SK-N-DZ (cell line): ENCODE results near the gene ZDHHC4.
A peak's percentile ranks its signal among the peaks of the same experiment; 100 is the strongest.
"Not testable (repeated sequence)": the region's sequence is repeated elsewhere in the genome, so short reads cannot be mapped to it uniquely, and the experiment has no call there.

Source experiments
- DNase-seq: peaks from one replicate; pipeline ENCODE4 v3.0.0-alpha.2; 2015; ENCODE audit warnings: low spot score

The ZDHHC4 gene

GRCh38 chr7:6559896-6560295 is 17.4 kb upstream of the ZDHHC4 start:
- DNase-seq: no peak

- no peak for DNase-seq
Measured at GRCh38 chr7:6562106-6562505, 15.1 kb upstream of the ZDHHC4 start.

DNA sequence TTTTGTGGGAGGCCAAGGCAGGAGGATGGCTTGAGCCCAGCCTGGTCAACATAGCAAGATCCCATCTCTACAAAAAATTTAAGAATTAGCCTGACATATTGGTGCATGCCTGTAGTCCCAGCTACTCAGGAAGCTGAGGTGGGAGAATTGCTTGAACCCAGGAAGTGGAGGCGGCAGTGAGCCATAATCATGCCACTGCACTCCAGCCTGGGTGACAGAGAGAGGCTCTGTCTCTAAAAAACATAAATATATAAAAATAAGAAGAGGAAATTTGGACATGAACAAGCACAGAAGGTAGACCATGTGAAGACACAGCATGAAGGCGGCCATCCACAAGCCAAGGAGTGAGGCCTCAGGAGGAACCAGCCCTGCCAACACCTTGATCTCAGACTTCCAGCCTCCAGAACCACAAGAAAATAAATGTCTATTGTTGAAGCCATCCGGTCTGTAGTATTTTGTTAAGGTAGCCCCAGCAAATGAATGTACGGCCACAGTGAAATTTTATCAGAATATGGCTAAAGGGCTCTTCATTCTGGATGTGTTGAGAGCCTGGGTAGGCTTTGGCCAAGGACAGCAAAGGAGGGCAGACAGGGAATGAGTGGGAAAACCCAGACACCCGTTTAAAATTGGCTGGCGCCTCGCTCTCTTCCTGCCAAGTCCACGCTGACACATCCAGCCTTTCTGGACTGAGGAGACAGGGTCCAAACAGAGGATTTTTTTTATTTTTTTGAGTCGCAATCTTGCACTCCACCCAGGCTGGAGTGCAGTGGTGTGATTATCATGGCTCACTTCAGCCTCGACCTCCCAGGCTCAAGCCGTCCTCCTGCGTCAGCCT is 13.1 kb upstream of the ZDHHC4 start:
- no peak for DNase-seq

DNA sequence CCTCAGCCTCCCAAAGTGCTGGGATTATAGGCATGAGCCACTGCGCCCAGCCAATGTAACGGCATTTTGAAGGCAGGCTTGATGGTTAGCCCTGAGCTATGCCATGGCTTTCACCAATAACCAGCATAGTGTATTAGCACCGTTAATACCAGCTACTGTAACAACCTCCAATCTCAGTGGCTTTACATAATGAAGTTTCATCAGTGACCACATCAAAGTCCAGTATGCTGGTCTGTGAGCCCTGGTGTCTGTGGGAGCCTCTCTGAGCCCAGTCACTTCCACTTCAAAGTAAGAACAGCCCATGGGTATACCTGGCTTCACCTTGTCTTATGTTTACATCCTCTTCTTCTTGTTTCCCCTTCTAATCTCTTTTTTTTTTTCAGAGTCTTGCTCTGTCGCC is 11.6 kb upstream of the ZDHHC4 start:
- no peak for DNase-seq

DNA sequence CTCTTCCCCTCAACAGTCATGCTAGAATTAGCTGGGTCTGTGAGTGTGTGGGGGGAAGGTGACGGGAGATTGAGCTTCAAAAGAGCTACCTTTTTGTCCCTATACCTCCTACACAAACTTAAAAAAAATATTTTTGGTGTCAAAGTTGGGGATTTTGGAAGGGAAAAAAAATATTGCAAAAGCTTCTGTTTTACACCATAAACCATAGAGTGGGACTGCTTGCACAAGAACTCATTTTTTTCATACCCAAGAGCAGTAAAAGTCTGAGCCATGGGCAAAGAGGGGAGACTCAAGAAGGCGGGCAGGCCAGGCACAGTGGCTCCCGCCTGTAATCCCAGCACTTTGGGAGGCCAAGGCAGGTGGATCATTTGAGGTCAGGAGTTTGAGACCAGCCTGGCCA is 9.4 kb upstream of the ZDHHC4 start:
- no peak for DNase-seq

GRCh38 chr7:6571160-6571779 is 6.0 kb upstream of the ZDHHC4 start:
- no peak for DNase-seq

DNA sequence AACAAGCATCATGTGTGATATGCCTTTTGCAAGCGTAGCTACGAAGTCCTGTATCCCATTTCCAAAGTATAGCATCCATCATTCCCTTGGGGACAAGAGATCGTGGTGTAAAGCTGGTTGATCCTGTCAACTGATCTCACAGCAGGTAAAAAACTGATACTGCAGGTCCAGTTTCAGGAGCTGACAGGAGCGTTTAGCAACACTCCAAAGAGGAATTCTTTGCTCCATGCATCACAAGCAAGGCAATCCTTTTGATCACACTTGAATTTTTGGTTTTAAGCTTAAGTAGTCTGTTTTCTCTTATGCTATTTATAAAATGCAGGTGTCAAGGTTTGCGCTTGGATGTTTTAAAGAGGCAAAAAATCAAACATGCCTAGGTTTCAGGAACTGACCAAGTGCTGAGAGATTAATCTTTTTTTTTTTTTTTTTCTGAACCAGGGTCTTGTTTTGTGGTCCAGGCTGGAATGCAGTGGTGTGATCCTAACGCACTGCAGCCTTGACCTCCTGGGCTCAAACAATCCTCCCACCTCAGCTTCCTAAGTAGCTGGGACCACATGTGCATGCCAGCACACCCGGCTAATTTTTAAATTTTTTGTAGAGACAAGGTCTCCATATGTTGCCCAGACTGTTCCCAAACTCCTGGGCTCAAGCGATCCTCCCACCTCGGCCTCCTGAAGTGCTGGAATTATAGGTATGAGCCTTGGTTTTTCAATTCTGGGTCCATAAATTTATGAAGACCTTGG is 1.8 kb upstream of the ZDHHC4 start:
- no peak for DNase-seq

GRCh38 chr7:6576024-6576866 is 1.0 kb upstream of the ZDHHC4 start:
- DNase-seq: peak; percentile 33

DNA sequence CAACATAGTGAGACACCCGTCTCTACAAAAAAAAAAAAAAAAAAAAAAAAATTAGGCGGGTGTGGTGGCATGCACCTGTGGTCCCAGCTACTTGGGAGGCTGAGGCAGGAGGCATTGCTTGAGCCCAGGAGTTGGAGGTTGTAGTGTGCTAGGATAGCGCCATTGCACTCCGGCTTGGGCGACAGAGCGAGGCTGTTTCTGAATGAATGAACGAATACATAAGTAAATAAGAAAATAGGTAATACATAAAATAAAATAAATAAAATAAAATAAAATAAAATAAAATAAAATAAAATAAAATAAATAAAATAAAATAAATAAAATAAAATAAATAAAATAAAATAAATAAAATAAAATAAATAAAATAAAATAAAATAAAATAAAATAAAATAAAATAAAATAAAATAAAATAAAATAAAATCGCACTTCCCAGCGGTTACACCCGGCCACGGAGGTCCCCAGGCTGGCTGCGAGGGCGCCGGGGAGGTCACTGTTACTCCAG is 336 bp upstream of the ZDHHC4 start:
- DNase-seq: not testable (repeated sequence)

GRCh38 chr7:6578114-6579084 is 1.1 kb downstream of the ZDHHC4 start:
- DNase-seq: no peak

DNA sequence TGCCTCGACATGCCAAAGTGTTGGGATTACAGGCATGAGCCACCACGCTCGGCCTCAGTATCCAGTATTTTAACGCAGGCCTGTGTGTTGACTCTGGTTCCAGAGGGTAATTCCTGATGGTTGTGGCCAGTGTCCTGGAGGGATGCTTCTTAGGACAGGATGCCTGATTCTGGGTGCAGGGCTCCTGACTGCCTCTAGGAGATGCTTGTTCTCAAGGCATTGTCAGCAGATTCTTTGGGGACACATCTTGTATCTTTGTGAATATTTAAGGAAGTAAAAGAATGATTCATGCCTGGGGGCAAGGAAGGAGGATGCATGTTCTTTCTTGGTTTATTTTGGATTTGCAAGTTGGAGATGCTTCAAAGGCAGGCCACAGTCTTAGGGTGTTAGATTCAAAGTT is 2.2 kb downstream of the ZDHHC4 start:
- no peak for DNase-seq

DNA sequence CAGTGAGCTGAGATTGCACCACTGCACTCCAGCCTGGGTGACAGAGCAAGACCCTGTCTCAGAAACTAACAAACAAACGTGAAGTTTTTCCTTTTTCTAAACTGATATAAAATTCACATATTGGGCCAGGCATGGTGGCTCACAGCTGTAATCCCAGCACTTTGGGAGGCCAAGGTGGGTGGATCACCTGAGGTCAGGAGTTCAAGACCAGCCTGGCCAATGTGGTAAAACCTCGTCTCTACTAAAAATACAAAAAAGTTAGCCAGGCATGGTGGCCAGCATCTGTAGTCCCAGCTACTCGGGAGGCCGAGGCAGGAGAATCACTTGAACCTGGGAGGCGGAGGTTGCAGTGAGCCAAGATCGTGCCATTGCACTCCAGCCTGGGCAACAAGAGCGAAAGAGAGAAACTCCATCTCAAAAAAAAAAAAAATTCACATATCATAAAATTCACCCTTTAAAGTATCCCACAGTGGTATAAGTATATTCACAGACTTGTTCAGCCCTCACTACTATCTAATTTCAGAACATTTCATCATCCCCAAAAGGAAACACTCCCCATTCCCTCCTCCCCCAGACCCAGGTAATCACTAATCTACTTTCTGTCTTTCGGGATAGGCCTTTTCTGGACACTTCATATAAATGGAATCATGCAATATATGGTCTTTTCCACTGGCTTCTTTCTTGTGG is 8.6 kb downstream of the ZDHHC4 start:
- not testable (repeated sequence) for DNase-seq

DNA sequence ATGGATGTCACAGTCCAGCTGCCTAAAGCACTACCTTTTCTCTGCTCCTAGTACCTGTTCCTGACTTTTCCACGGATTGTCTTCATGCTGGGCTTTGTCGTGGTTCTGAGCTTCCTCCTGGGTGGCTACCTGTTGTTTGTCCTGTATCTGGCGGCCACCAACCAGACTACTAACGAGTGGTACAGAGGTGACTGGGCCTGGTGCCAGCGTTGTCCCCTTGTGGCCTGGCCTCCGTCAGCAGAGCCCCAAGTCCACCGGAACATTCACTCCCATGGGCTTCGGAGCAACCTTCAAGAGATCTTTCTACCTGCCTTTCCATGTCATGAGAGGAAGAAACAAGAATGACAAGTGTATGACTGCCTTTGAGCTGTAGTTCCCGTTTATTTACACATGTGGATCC is 11.3 kb downstream of the ZDHHC4 start:
- DNase-seq: no peak

GRCh38 chr7:6589151-6589828 is 12.0 kb downstream of the ZDHHC4 start:
- no peak for DNase-seq

- peak; percentile 69 for DNase-seq
Measured at GRCh38 chr7:6589829-6590644, 12.8 kb downstream of the ZDHHC4 start, which contains the start of gene INTS15. TSS of gene INTS15 (plus strand) at chr7:6590021. CDS start at chr7:6590284, 263 bp downstream.

GRCh38 chr7:6590645-6591110 is 13.4 kb downstream of the ZDHHC4 start:
- peak; percentile 54 for DNase-seq

DNA sequence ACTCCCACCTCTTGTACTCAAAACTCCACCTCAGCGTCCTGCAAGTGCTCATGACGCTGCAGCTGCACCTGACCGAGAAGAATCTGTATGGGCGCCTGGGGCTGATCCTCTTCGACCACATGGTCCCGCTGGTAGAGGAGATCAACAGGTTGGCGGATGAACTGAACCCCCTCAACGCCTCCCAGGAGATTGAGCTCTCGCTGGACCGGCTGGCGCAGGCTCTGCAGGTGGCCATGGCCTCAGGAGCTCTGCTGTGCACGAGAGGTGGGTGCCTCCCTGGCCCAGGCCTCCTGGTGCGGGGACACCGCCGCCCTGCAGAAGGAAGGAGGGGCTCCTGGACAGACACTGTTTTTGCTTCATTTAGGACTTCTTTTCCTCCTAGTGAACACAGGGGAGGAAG is 22.8 kb downstream of the ZDHHC4 start:
- DNase-seq: no peak

DNA sequence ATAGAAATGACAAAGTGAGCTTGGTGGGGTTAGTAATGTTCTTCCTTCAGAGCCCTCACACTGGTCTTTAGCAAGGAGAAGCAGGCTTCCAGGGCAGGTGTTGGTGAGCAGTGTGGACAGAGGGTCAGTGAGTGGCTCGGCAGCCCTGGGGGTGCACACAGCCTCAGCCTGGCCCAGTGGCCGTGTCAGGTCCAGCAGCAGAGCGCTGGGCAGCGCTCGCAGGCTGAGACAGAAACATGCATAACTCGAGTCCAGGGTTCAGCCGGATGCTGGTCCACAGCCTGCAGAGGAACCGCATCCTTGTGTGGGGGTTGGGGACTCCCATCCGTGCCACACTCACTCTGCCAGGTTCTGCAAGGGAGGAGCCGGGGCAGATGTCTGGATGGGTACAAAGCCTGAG is 27.2 kb downstream of the ZDHHC4 start:
- no peak for DNase-seq
